ENCODE data around the gene SKI.

Gene SKI

GRCh38 chr1:2358651-2359640 lies 130.8 kb downstream of the SKI start:
- no peak for DNase-seq
